ENCODE measurements around the gene C8G.

DNA sequence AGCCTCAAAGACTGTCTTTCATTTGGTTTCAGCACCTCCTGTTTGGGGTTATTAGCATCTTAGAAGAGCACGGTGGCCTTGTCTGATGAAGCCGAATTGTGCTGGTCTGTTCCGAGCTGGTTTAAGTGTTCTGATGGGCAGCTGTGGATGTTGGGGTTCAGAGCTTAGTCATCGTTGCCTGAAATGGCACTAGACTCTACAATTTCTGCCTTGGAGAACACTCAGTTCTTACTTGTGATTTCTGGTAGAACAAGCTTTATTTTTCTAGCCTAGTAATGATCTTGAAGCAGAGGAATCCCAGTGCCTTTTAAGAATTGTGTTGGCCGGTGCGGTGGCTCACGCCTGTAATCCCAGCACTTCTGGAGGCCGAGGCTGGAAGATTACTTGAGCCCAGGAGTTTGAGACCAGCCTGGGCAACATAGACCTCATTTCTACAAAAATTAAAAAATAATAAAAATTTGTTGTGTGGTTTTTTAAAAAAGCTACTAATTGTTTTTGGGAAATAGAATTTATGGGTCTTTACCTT lies 8.3 kb upstream of the C8G start:
- no peak for TF ChIP-seq EP300 (conservative IDR thresholded peaks at IDR 0.05; ENCODE audit: poor library complexity, severe bottlenecking)
- TF ChIP-seq, protein P1, sequence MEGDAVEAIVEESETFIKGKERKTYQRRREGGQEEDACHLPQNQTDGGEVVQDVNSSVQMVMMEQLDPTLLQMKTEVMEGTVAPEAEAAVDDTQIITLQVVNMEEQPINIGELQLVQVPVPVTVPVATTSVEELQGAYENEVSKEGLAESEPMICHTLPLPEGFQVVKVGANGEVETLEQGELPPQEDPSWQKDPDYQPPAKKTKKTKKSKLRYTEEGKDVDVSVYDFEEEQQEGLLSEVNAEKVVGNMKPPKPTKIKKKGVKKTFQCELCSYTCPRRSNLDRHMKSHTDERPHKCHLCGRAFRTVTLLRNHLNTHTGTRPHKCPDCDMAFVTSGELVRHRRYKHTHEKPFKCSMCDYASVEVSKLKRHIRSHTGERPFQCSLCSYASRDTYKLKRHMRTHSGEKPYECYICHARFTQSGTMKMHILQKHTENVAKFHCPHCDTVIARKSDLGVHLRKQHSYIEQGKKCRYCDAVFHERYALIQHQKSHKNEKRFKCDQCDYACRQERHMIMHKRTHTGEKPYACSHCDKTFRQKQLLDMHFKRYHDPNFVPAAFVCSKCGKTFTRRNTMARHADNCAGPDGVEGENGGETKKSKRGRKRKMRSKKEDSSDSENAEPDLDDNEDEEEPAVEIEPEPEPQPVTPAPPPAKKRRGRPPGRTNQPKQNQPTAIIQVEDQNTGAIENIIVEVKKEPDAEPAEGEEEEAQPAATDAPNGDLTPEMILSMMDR (IDR thresholded peaks at IDR 0.05; ENCODE audit: poor library complexity, severe bottlenecking): no peak
- TF ChIP-seq, protein P2, sequence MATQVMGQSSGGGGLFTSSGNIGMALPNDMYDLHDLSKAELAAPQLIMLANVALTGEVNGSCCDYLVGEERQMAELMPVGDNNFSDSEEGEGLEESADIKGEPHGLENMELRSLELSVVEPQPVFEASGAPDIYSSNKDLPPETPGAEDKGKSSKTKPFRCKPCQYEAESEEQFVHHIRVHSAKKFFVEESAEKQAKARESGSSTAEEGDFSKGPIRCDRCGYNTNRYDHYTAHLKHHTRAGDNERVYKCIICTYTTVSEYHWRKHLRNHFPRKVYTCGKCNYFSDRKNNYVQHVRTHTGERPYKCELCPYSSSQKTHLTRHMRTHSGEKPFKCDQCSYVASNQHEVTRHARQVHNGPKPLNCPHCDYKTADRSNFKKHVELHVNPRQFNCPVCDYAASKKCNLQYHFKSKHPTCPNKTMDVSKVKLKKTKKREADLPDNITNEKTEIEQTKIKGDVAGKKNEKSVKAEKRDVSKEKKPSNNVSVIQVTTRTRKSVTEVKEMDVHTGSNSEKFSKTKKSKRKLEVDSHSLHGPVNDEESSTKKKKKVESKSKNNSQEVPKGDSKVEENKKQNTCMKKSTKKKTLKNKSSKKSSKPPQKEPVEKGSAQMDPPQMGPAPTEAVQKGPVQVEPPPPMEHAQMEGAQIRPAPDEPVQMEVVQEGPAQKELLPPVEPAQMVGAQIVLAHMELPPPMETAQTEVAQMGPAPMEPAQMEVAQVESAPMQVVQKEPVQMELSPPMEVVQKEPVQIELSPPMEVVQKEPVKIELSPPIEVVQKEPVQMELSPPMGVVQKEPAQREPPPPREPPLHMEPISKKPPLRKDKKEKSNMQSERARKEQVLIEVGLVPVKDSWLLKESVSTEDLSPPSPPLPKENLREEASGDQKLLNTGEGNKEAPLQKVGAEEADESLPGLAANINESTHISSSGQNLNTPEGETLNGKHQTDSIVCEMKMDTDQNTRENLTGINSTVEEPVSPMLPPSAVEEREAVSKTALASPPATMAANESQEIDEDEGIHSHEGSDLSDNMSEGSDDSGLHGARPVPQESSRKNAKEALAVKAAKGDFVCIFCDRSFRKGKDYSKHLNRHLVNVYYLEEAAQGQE (IDR thresholded peaks at IDR 0.05; ENCODE audit: borderline replicate concordance): no peak
- TF ChIP-seq EZH2 (IDR thresholded peaks at IDR 0.05; ENCODE audit: borderline replicate concordance, insufficient read depth, low read length, poor library complexity, severe bottlenecking): no peak
- no peak for TF ChIP-seq RAD21 (conservative IDR thresholded peaks at IDR 0.05)
- no peak for TF ChIP-seq POLR2AphosphoS5 (IDR thresholded peaks at IDR 0.05)
- no peak for TF ChIP-seq TAF1 (IDR thresholded peaks at IDR 0.05; ENCODE audit: low read depth)
- TF ChIP-seq SMC3 (conservative IDR thresholded peaks at IDR 0.05; ENCODE audit: poor library complexity): no peak
- TF ChIP-seq MXI1 (conservative IDR thresholded peaks at IDR 0.05; ENCODE audit: poor library complexity, severe bottlenecking): no peak
